ENCODE measurements around the gene LPCAT1.
"Not testable (repeated sequence)": the region's sequence is repeated elsewhere in the genome, so short reads cannot be mapped to it uniquely, and the experiment has no call there.

The LPCAT1 gene

GRCh38 chr5:1523793-1524480, at the start of gene LPCAT1:
TSS of gene LPCAT1 (minus strand) at chr5:1523960. CDS start at chr5:1523844, 116 bp downstream.
- TF ChIP-seq, protein P1, sequence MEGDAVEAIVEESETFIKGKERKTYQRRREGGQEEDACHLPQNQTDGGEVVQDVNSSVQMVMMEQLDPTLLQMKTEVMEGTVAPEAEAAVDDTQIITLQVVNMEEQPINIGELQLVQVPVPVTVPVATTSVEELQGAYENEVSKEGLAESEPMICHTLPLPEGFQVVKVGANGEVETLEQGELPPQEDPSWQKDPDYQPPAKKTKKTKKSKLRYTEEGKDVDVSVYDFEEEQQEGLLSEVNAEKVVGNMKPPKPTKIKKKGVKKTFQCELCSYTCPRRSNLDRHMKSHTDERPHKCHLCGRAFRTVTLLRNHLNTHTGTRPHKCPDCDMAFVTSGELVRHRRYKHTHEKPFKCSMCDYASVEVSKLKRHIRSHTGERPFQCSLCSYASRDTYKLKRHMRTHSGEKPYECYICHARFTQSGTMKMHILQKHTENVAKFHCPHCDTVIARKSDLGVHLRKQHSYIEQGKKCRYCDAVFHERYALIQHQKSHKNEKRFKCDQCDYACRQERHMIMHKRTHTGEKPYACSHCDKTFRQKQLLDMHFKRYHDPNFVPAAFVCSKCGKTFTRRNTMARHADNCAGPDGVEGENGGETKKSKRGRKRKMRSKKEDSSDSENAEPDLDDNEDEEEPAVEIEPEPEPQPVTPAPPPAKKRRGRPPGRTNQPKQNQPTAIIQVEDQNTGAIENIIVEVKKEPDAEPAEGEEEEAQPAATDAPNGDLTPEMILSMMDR (conservative IDR thresholded peaks at IDR 0.05; ENCODE audit: control insufficient read depth, insufficient read depth, low read depth, low read length) = no peak
- peak; percentile 58 for DNase-seq (ENCODE audit: low read depth)
- peak within 1 kb of the TSS; percentile 74 for H3K4me3 ChIP-seq (ENCODE audit: control insufficient read depth, low read depth, low read length)

GRCh38 chr5:1571875-1572274, 48.1 kb upstream of the LPCAT1 start:
- not testable (repeated sequence) for DNase-seq (ENCODE audit: low read depth); H3K4me3 ChIP-seq (ENCODE audit: control insufficient read depth, low read depth, low read length)

- no peak for DNase-seq (ENCODE audit: low read depth)
- TF ChIP-seq, protein P1 (conservative IDR thresholded peaks at IDR 0.05; ENCODE audit: control insufficient read depth, insufficient read depth, low read depth, low read length) = no peak
- H3K4me3 ChIP-seq (ENCODE audit: control insufficient read depth, low read depth, low read length) = no peak overlapping the region
Observed at GRCh38 chr5:1570975-1571374, 47.2 kb upstream of the LPCAT1 start.

GRCh38 chr5:1568201-1568979, 44.6 kb upstream of the LPCAT1 start:
- H3K4me3 ChIP-seq (ENCODE audit: control insufficient read depth, low read depth, low read length) = no peak overlapping the region
- peak; percentile 91 for DNase-seq (ENCODE audit: low read depth)

DNA sequence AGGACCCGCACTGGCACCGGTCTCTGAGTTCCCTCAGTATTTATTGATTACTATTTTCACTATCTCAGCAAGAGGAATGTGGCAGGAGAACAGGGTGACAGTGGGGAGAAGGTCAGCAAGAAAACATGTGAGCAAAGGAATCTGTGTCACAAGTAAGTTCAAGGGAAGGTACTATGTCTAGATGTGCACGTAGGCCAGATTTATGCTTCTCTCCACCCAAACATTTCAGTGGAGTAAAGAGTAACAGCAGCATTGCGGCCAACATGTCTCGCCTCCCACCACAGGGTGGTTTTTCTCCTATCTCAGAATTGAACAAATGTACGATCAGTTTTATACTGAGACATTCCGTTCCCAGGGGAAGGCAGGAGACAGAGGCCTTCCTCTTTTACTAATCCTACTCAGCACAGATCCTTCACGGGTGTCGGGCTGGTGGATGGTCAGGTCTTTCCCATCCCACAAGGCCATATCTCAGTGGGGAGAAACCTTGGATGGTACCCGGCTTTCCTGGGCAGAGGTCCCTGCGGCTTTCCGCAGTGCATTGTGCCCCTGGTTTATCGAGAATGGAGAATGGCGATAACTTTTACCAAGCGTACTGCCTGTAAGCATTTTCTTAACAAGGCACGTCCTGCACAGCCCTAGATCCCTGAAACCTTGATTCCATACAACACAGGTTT, 43.9 kb upstream of the LPCAT1 start:
- not testable (repeated sequence) for DNase-seq (ENCODE audit: low read depth); H3K4me3 ChIP-seq (ENCODE audit: control insufficient read depth, low read depth, low read length)

More at GRCh38 chr5:1568201-1568979, 44.6 kb upstream of the LPCAT1 start:
- TF ChIP-seq, protein P1 (conservative IDR thresholded peaks at IDR 0.05; ENCODE audit: control insufficient read depth, insufficient read depth, low read depth, low read length) = no peak

DNA sequence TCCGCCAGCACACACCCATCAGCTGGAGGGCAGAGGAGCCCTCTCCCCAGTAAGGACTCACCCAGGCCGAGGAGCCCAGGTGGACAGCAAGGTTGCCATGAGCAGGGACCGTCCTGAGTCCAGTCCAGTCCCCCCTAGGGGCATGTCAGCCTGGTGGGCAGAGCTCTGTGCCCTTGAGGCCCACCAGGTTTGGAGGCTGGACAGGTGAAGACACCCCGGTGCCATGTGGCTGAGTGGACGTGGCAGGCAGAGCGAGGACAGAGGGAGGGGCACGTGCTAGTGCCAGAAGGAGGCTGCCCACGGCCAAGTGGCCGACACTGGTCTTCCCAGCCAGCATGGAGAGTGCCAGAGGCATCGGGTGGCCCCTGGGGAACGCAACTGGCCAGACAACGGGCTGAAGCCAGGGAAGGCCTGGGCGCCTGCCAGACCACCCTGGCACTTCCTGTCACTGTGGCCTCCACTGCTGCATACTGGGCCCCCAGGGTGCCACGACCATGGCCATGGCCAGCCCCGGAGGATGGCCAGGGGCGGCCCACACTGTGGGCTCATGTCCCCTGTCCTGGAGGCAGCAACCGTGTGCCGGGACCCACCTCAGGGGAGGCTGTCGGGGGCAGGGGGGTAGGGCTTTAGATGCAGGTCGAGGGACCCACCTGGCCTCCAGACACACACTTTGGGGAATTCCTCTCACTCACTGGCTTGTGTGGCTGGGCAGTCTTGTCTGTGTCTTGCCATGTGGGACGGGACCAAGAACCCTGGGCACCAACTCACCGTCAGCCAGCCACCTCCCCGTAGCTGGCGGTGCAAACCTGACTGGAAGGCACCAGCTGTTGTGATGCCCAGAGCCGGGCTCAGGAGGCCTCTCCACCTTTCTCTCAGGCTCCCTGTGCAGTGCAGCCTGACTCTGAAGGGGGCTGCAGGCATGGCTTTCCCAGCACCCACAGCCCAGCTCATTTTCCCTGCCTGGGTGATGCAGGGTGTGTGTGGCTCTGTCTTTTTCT, 42.3 kb upstream of the LPCAT1 start:
- TF ChIP-seq, protein P1 (conservative IDR thresholded peaks at IDR 0.05; ENCODE audit: control insufficient read depth, insufficient read depth, low read depth, low read length) = no peak
- no peak overlapping the region for H3K4me3 ChIP-seq (ENCODE audit: control insufficient read depth, low read depth, low read length)
- DNase-seq (ENCODE audit: low read depth) = no peak

Measured in fibroblast of mammary gland (primary cell).